ENCODE data around the gene KIF7.

DNA sequence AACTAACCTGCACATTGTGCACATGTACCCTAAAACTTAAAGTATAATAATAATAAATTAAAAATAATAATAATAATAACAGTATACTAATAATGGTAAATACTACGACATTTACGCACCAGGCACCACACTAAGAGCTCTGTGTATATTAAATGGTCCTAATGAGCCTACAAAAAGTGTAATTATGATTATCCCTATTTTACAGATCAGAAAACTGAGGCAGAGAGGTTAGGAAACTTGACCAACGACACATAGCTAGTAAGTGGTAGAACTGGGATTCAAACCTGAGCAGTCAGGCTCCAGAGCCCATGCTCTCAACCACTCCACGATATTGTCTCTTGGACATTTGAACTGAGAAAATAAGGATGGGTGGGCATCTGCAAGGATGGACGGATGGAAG, 15.0 kb downstream of the KIF7 start:
- TF ChIP-seq POLR2A (IDR thresholded peaks at IDR 0.05) = no peak
- TF ChIP-seq, protein P1, sequence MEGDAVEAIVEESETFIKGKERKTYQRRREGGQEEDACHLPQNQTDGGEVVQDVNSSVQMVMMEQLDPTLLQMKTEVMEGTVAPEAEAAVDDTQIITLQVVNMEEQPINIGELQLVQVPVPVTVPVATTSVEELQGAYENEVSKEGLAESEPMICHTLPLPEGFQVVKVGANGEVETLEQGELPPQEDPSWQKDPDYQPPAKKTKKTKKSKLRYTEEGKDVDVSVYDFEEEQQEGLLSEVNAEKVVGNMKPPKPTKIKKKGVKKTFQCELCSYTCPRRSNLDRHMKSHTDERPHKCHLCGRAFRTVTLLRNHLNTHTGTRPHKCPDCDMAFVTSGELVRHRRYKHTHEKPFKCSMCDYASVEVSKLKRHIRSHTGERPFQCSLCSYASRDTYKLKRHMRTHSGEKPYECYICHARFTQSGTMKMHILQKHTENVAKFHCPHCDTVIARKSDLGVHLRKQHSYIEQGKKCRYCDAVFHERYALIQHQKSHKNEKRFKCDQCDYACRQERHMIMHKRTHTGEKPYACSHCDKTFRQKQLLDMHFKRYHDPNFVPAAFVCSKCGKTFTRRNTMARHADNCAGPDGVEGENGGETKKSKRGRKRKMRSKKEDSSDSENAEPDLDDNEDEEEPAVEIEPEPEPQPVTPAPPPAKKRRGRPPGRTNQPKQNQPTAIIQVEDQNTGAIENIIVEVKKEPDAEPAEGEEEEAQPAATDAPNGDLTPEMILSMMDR (IDR thresholded peaks at IDR 0.05) = no peak
